Vagina (tissue), 2 donors: ENCODE data around the gene FCHSD2. TPM values are rescaled to one million over a fixed set of nuclear protein-coding genes. Genes with fewer than 3 reads are reported as not detected.

ENCODE experiments used
- DNase-seq, 2 donors: peaks; one replicate each; pipeline ENCODE4 v3.0.0-alpha.2; 2017; ENCODE audit errors: extremely low spot score in 2 of 2
- H3K27ac ChIP-seq: fragments of 200-600 bp; sonication (generic); one replicate; pipeline ENCODE4 v1.5.1; 2019
- H3K27me3 ChIP-seq: fragments of 200-600 bp; sonication (generic); one replicate; pipeline ENCODE4 v1.5.1; 2019
- H3K36me3 ChIP-seq, 2 donors: fragments of 200-600 bp; sonication (generic); one replicate each; pipeline ENCODE4 v1.5.1; 2017 to 2019
- H3K4me1 ChIP-seq: fragments of 200-600 bp; sonication (generic); one replicate; pipeline ENCODE4 v1.5.1; 2019
- H3K4me3 ChIP-seq, 2 donors: fragments of 200-600 bp; sonication (generic); 1 replicate in 1 of 2; 2 replicates in 1 of 2; pipeline ENCODE4 v1.5.1; 2016 to 2019
- H3K9me3 ChIP-seq: fragments of 200-600 bp; sonication (generic); one replicate; pipeline ENCODE4 v1.5.1; 2019
- POLR2A ChIP-seq, 2 donors: fragments of 450-650 bp; IDR thresholded peaks; one replicate each; pipeline ENCODE4 v1.6.1; 2017; ENCODE audit warnings: antibody characterized with exemption in 2 of 2, mild to moderate bottlenecking in 2 of 2, moderate library complexity in 2 of 2
- POLR2AphosphoS5 ChIP-seq, 2 donors: sonication (generic); formaldehyde crosslinking; IDR thresholded peaks; one replicate each; pipeline ENCODE4 v1.9.0; 2017; ENCODE audit warnings: antibody characterized with exemption in 2 of 2, mild to moderate bottlenecking in 2 of 2, low read depth in 1 of 2; ENCODE audit not compliant: insufficient read depth in 1 of 2
- intact Hi-C: fragments of 100-400 bp; cut with DNase I; formaldehyde crosslinking; loops from one replicate; pipeline ENCODE4 v1.15.1; 2023
- total RNA-seq: library from RNA; depleted of rRNA; stranded (reverse); fragments of >200 nt; gene quantifications from one replicate; pipeline ENCODE4 v1.2.3, GENCODE V29; 2016
- TF ChIP-seq, protein P1 (sequence below), 3 experiments: fragments of 450-650 bp in 2 of 3; fragments of 200-600 bp in 1 of 3; sonication (generic) in 1 of 3; IDR thresholded peaks; one replicate each; pipeline ENCODE4 v1.5.1; 2017 to 2019; ENCODE audit warnings: antibody characterized with exemption in 3 of 3, mild to moderate bottlenecking in 2 of 3, moderate library complexity in 2 of 3

FCHSD2 gene
- total RNA-seq, 1 donor from 2014 or later, result 15.7 TPM

DNA sequence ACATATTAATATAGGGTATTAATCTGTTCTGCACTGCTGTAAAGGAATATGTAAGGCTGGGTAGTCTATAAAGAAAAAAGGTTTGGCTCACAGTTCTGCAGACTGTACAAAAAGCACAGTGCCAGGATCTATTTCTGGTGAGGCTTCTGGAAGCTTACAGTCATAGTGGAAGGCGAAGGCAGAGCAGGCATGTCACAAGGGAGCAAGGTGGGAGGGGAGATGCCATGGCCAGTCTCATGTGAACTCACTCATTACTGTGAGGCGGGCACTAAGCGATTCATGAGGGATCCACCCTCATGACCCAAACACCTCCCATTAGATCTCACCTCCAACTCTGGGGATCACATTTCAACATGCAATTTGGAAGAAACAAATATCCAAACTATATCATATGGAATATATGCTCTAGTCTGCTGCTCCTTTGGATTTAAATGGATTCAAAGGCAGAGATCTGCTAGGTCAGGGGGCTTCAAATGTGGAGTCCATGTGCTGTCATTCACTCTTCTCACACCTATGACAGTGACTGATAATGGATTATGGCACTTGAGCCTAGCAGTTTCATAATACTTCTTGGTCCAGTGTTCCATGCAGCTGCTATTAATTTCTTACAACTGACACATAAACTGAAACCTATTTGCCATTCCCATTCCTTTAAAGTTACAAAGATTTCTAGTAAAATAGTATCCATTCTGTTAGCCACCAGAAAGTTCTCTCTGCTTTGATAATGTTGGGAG lies 182.0 kb downstream of the FCHSD2 start:
- no peak overlapping the region for H3K27ac ChIP-seq
- no peak overlapping the region for H3K4me3 ChIP-seq
- no peaks in the 10 kb centered on the region for H3K9me3 ChIP-seq
- H3K4me1 ChIP-seq, result no peaks in the 10 kb centered on the region
- H3K27me3 ChIP-seq, result no peaks in the 10 kb centered on the region
- no peak for DNase-seq
- H3K36me3 ChIP-seq, result no peaks in the 10 kb centered on the region
- intact Hi-C loops, result no loop called here
- no peak for TF ChIP-seq POLR2AphosphoS5 (IDR thresholded peaks at IDR 0.05; ENCODE audit: insufficient read depth in 1 of 2, low read depth in 1 of 2)
- no peak for TF ChIP-seq POLR2A (IDR thresholded peaks at IDR 0.05)
- TF ChIP-seq, protein P1, sequence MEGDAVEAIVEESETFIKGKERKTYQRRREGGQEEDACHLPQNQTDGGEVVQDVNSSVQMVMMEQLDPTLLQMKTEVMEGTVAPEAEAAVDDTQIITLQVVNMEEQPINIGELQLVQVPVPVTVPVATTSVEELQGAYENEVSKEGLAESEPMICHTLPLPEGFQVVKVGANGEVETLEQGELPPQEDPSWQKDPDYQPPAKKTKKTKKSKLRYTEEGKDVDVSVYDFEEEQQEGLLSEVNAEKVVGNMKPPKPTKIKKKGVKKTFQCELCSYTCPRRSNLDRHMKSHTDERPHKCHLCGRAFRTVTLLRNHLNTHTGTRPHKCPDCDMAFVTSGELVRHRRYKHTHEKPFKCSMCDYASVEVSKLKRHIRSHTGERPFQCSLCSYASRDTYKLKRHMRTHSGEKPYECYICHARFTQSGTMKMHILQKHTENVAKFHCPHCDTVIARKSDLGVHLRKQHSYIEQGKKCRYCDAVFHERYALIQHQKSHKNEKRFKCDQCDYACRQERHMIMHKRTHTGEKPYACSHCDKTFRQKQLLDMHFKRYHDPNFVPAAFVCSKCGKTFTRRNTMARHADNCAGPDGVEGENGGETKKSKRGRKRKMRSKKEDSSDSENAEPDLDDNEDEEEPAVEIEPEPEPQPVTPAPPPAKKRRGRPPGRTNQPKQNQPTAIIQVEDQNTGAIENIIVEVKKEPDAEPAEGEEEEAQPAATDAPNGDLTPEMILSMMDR (IDR thresholded peaks at IDR 0.05), result no peak

DNA sequence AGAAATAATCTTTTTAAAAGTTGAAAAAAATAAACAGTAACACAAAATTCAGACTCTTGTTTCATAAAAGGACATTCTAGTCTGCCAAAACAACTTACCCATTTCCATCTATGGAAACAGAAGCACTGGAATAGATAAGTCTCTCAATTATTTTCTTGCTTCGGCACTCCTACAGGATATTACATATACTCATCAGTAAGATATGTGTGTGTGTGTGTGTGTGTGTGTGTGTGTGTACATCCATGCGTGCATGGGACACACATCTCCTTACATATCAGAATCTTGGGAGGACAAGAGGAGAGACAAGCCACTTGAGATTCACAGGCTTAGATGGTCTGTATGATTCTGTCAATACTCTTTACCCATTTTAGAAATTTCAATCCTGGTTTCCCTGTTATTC lies 183.3 kb downstream of the FCHSD2 start:
- DNase-seq, result no peak
- no peaks in the 10 kb centered on the region for H3K9me3 ChIP-seq
- no peaks in the 10 kb centered on the region for H3K4me1 ChIP-seq
- H3K36me3 ChIP-seq, result no peaks in the 10 kb centered on the region
- H3K27me3 ChIP-seq, result no peaks in the 10 kb centered on the region
- TF ChIP-seq POLR2A (IDR thresholded peaks at IDR 0.05) (no peak), POLR2AphosphoS5 (IDR thresholded peaks at IDR 0.05; ENCODE audit: insufficient read depth in 1 of 2, low read depth in 1 of 2) (no peak)
- TF ChIP-seq, protein P1 (IDR thresholded peaks at IDR 0.05), result no peak
- no peak overlapping the region for H3K27ac ChIP-seq
- intact Hi-C loops, result no loop called here
- H3K4me3 ChIP-seq, result no peak overlapping the region

DNA sequence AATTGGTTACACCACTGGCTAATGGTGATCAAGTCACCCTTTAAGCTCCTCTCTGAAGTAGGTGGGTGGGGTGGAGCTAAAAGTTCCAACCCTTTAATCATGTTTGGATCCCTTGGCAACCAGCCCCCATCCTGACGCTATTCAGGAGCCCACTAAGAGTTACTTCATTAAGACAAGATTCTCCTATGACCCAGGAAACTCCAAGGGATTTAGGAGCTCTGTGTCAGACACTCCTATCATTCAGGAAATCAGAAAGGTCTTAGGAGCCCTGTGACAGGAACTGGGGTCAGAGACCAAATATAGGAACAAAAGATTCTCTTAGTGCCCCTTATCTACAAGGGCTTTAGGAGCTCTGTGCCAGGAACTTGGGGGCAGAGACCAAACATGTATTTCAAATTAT lies 186.7 kb downstream of the FCHSD2 start:
- Histone ChIP-seq H3K4me1 (no peaks in the 10 kb centered on the region), H3K27me3 (no peaks in the 10 kb centered on the region), H3K9me3 (no peaks in the 10 kb centered on the region), H3K4me3 (no peak overlapping the region), H3K36me3 (no peaks in the 10 kb centered on the region), H3K27ac (no peak overlapping the region)
- no peak for DNase-seq
- intact Hi-C loops, result no loop called here
- TF ChIP-seq, protein P1 (IDR thresholded peaks at IDR 0.05), result no peak
- TF ChIP-seq POLR2A (IDR thresholded peaks at IDR 0.05) (no peak), POLR2AphosphoS5 (IDR thresholded peaks at IDR 0.05; ENCODE audit: insufficient read depth in 1 of 2, low read depth in 1 of 2) (no peak)

DNA sequence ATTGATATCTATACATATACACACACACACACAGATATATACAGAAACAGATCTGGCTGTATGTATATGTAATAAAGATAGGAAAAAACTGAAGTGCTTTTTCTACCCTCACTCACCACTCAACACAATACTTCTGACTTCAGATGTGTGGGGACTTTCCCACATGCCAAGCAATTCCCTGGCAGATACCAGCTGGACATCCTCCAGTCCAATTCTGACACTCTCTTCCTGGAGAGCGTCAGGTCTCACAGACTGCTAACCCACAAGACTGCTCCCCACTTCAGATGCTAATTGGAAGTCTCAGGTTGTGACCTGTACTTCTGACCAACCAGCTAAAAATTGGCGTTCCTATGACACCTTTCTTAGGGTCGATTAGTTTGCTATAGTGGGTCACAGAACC lies 187.3 kb downstream of the FCHSD2 start:
- no peaks in the 10 kb centered on the region for H3K27me3 ChIP-seq
- H3K27ac ChIP-seq, result no peak overlapping the region
- no peak overlapping the region for H3K4me3 ChIP-seq
- no peaks in the 10 kb centered on the region for H3K9me3 ChIP-seq
- intact Hi-C loops, result no loop called here
- no peaks in the 10 kb centered on the region for H3K4me1 ChIP-seq
- no peak for DNase-seq
- TF ChIP-seq, protein P1 (IDR thresholded peaks at IDR 0.05), result no peak
- TF ChIP-seq POLR2A (IDR thresholded peaks at IDR 0.05) (no peak), POLR2AphosphoS5 (IDR thresholded peaks at IDR 0.05; ENCODE audit: insufficient read depth in 1 of 2, low read depth in 1 of 2) (no peak)
- no peaks in the 10 kb centered on the region for H3K36me3 ChIP-seq

DNA sequence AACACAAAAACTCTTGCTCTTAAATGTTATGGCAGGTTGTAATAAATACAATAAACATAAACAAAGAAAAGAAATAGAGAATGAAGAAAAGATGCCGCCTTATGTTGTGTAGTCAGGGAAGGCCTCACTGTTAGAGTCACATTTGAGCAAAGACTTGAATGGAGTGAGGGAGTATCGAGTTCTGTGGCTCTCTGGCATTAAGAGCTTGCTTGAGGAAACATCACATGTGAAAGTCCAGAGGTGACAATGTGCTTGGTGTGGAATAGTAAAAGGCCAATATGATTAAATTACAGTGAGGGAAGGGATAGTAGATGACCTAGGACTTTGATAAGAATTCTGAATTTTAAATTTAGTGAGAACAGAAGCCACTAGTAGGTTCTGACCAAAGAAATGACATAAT lies 188.5 kb downstream of the FCHSD2 start:
- Histone ChIP-seq H3K9me3 (no peaks in the 10 kb centered on the region), H3K27me3 (no peaks in the 10 kb centered on the region), H3K27ac (no peak overlapping the region), H3K36me3 (no peaks in the 10 kb centered on the region), H3K4me3 (no peak overlapping the region), H3K4me1 (no peaks in the 10 kb centered on the region)
- TF ChIP-seq, protein P1 (IDR thresholded peaks at IDR 0.05), result no peak
- TF ChIP-seq POLR2AphosphoS5 (IDR thresholded peaks at IDR 0.05; ENCODE audit: insufficient read depth in 1 of 2, low read depth in 1 of 2), result no peak
- no peak for TF ChIP-seq POLR2A (IDR thresholded peaks at IDR 0.05)
- intact Hi-C loops, result no loop called here
- DNase-seq, result no peak
